PFSK-1 (cell line): ENCODE measurements around the gene PRDX4.

ENCODE experiments used
- POLR2AphosphoS5 ChIP-seq: IDR thresholded peaks from 2 replicates; pipeline ENCODE4 v1.6.1; 2012; ENCODE audit warnings: low read depth, mild to moderate bottlenecking, control low read depth, low read length, moderate library complexity
- REST ChIP-seq, 2 experiments: IDR thresholded peaks; 2 replicates each; pipeline versions ENCODE4 v1.6.1 to v1.8.0; 2011 to 2012; ENCODE audit warnings: low read depth in 2 of 2, low read length in 2 of 2, control low read depth in 1 of 2, inconsistent platforms in 1 of 2, mild to moderate bottlenecking in 1 of 2, moderate library complexity in 1 of 2; ENCODE audit not compliant: insufficient read depth in 1 of 2
- SIN3A ChIP-seq: IDR thresholded peaks from 2 replicates; pipeline ENCODE4 v1.6.1; 2012; ENCODE audit warnings: mild to moderate bottlenecking, low read length, moderate library complexity, borderline replicate concordance; ENCODE audit not compliant: insufficient read depth
- TAF1 ChIP-seq: IDR thresholded peaks from 2 replicates; pipeline ENCODE4 v1.6.1; 2012; ENCODE audit warnings: low read length, control low read depth, borderline replicate concordance; ENCODE audit not compliant: insufficient read depth

DNA sequence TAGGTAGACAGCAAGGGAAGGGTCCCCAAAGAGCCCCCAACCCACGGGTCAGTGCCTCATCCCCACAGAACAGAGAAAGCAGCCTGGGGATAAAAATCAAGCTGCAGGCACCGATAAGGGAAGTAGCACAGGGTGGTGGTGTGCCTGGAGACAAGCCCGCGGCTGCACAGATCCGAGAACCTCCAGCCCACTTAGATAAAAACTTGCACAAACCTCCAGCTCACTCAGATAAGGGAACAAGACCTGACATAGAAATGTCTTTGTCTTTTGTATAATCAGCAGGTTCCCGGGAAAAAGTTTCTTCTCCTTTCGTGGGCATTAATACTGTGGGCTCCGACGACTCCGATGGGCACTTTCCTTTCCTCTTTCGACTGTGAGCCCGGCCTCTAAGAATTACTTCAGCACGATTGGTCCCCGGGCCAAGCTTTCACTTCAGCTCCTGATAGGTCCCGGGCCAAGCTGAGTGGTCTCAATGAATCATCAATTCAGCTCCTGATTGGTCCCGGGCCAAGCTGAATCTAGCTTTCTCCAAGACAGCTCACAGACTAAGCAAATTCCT lies 32.4 kb downstream of the PRDX4 start:
- TF ChIP-seq POLR2AphosphoS5 (no peak), REST (IDR thresholded peaks at IDR 0.05; ENCODE audit: insufficient read depth in 1 of 2, low read depth in 2 of 2, low read length in 2 of 2) (no peak), TAF1 (no peak), SIN3A (no peak)
